ENCODE results near the gene CD59. TPM values are rescaled to one million over a fixed set of nuclear protein-coding genes. Genes with fewer than 3 reads are reported as not detected.

CD59 gene
- polyA plus RNA-seq, 1 donor from 2014 or later: 248 TPM

GRCh38 chr11:33753304-33753967, 17.2 kb upstream of the CD59 start:
- no peaks in the 10 kb centered on the region for H3F3A ChIP-seq (ENCODE audit: insufficient read depth, low read length, poor library complexity, severe bottlenecking)
- no peak overlapping the region for H3K9ac ChIP-seq (ENCODE audit: low read length)
- no peaks in the 10 kb centered on the region for H3K27me3 ChIP-seq (ENCODE audit: insufficient read depth, low read depth, low read length)
- H3K9me3 ChIP-seq (ENCODE audit: low read length): no peaks in the 10 kb centered on the region
- no peak for TF ChIP-seq TAF1 (IDR thresholded peaks at IDR 0.05; ENCODE audit: low read depth)
- TF ChIP-seq REST (IDR thresholded peaks at IDR 0.05; ENCODE audit: borderline replicate concordance): no peak
- TF ChIP-seq MXI1 (conservative IDR thresholded peaks at IDR 0.05; ENCODE audit: poor library complexity, severe bottlenecking): no peak
- TF ChIP-seq RAD21 (conservative IDR thresholded peaks at IDR 0.05): no peak
- TF ChIP-seq EZH2 (IDR thresholded peaks at IDR 0.05; ENCODE audit: borderline replicate concordance, insufficient read depth, low read length, poor library complexity, severe bottlenecking): no peak
- TF ChIP-seq, protein P1, sequence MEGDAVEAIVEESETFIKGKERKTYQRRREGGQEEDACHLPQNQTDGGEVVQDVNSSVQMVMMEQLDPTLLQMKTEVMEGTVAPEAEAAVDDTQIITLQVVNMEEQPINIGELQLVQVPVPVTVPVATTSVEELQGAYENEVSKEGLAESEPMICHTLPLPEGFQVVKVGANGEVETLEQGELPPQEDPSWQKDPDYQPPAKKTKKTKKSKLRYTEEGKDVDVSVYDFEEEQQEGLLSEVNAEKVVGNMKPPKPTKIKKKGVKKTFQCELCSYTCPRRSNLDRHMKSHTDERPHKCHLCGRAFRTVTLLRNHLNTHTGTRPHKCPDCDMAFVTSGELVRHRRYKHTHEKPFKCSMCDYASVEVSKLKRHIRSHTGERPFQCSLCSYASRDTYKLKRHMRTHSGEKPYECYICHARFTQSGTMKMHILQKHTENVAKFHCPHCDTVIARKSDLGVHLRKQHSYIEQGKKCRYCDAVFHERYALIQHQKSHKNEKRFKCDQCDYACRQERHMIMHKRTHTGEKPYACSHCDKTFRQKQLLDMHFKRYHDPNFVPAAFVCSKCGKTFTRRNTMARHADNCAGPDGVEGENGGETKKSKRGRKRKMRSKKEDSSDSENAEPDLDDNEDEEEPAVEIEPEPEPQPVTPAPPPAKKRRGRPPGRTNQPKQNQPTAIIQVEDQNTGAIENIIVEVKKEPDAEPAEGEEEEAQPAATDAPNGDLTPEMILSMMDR (IDR thresholded peaks at IDR 0.05; ENCODE audit: poor library complexity, severe bottlenecking): no peak
- no peak for TF ChIP-seq EP300 (conservative IDR thresholded peaks at IDR 0.05; ENCODE audit: poor library complexity, severe bottlenecking)
- TF ChIP-seq POLR2AphosphoS5 (IDR thresholded peaks at IDR 0.05): no peak
- no peak for TF ChIP-seq SMC3 (conservative IDR thresholded peaks at IDR 0.05; ENCODE audit: poor library complexity)
- no peaks in the 10 kb centered on the region for H3K9me2 ChIP-seq (ENCODE audit: insufficient read depth, low read length)
- H4K20me1 ChIP-seq (ENCODE audit: insufficient read depth): no peaks in the 10 kb centered on the region
- H3K79me2 ChIP-seq (replicated peaks; ENCODE audit: insufficient read depth, low read length): no peaks in the 10 kb centered on the region
- no peak overlapping the region for H3K27ac ChIP-seq (ENCODE audit: low read length)
- H3K4me3 ChIP-seq (ENCODE audit: low read length): no peak overlapping the region
- H3K4me2 ChIP-seq (ENCODE audit: low read length): no peak overlapping the region
- H2AFZ ChIP-seq (ENCODE audit: low read depth, low read length): no peak overlapping the region
- peaks cover 8% of the 10 kb centered on the region for H3K36me3 ChIP-seq (ENCODE audit: insufficient read depth, low read length)

GRCh38 chr11:33751878-33752277, 15.7 kb upstream of the CD59 start:
- Histone ChIP-seq H3K4me3 (ENCODE audit: low read length) (no peak overlapping the region), H3K79me2 (replicated peaks; ENCODE audit: insufficient read depth, low read length) (no peaks in the 10 kb centered on the region), H3F3A (ENCODE audit: insufficient read depth, low read length, poor library complexity, severe bottlenecking) (no peaks in the 10 kb centered on the region), H3K9me3 (ENCODE audit: low read length) (no peaks in the 10 kb centered on the region), H3K9me2 (ENCODE audit: insufficient read depth, low read length) (no peaks in the 10 kb centered on the region), H3K36me3 (ENCODE audit: insufficient read depth, low read length) (peaks cover 11% of the 10 kb centered on the region), H2AFZ (ENCODE audit: low read depth, low read length) (no peak overlapping the region), H3K9ac (ENCODE audit: low read length) (no peak overlapping the region), H3K27ac (ENCODE audit: low read length) (no peak overlapping the region), H3K27me3 (ENCODE audit: insufficient read depth, low read depth, low read length) (no peaks in the 10 kb centered on the region), H3K4me2 (ENCODE audit: low read length) (no peak overlapping the region), H4K20me1 (ENCODE audit: insufficient read depth) (no peaks in the 10 kb centered on the region)
- TF ChIP-seq RAD21 (conservative IDR thresholded peaks at IDR 0.05): no peak
- TF ChIP-seq POLR2AphosphoS5 (IDR thresholded peaks at IDR 0.05): no peak
- no peak for TF ChIP-seq REST (IDR thresholded peaks at IDR 0.05; ENCODE audit: borderline replicate concordance)
- no peak for TF ChIP-seq TAF1 (IDR thresholded peaks at IDR 0.05; ENCODE audit: low read depth)
- TF ChIP-seq, protein P1 (IDR thresholded peaks at IDR 0.05; ENCODE audit: poor library complexity, severe bottlenecking): no peak
- TF ChIP-seq EZH2 (IDR thresholded peaks at IDR 0.05; ENCODE audit: borderline replicate concordance, insufficient read depth, low read length, poor library complexity, severe bottlenecking): no peak
- no peak for TF ChIP-seq SMC3 (conservative IDR thresholded peaks at IDR 0.05; ENCODE audit: poor library complexity)
- TF ChIP-seq MXI1 (conservative IDR thresholded peaks at IDR 0.05; ENCODE audit: poor library complexity, severe bottlenecking): no peak
- no peak for TF ChIP-seq EP300 (conservative IDR thresholded peaks at IDR 0.05; ENCODE audit: poor library complexity, severe bottlenecking)
